ENCODE data around the gene PLCH1.
"Not testable (repeated sequence)": the region's sequence is repeated elsewhere in the genome, so short reads cannot be mapped to it uniquely, and the experiment has no call there.

PLCH1 gene

GRCh38 chr3:155407331-155407730, 337.5 kb downstream of the PLCH1 start:
- Histone ChIP-seq H3K27ac (no peak overlapping the region), H3K36me3 (no peaks in the 10 kb centered on the region), H3K4me3 (ENCODE audit: low read depth in 1 of 2, low read length in 1 of 2) (no peak overlapping the region), H3K27me3 (no peaks in the 10 kb centered on the region), H3K4me1 (ENCODE audit: control insufficient read depth in 1 of 2, insufficient read depth in 1 of 2, low read depth in 1 of 2, low read length in 1 of 2) (no peaks in the 10 kb centered on the region), H3K9me3 (no peaks in the 10 kb centered on the region)
- no peak for TF ChIP-seq CTCF (IDR thresholded peaks at IDR 0.05)

- no peaks in the 10 kb centered on the region for H3K36me3 ChIP-seq
- TF ChIP-seq CTCF (IDR thresholded peaks at IDR 0.05), result no peak
- no peaks in the 10 kb centered on the region for H3K9me3 ChIP-seq
- no peaks in the 10 kb centered on the region for H3K27me3 ChIP-seq
- H3K4me1 ChIP-seq (ENCODE audit: control insufficient read depth in 1 of 2, insufficient read depth in 1 of 2, low read depth in 1 of 2, low read length in 1 of 2), result no peaks in the 10 kb centered on the region
- H3K4me3 ChIP-seq (ENCODE audit: low read depth in 1 of 2, low read length in 1 of 2), result no peak overlapping the region
- H3K27ac ChIP-seq, result no peak overlapping the region
Measured at GRCh38 chr3:155404486-155404885, 340.4 kb downstream of the PLCH1 start.

- no peak for TF ChIP-seq CTCF (IDR thresholded peaks at IDR 0.05)
- H3K36me3 ChIP-seq, result no peaks in the 10 kb centered on the region
- no peak overlapping the region for H3K27ac ChIP-seq
- no peak overlapping the region for H3K4me3 ChIP-seq (ENCODE audit: low read depth in 1 of 2, low read length in 1 of 2)
- no peaks in the 10 kb centered on the region for H3K4me1 ChIP-seq (ENCODE audit: control insufficient read depth in 1 of 2, insufficient read depth in 1 of 2, low read depth in 1 of 2, low read length in 1 of 2)
- no peaks in the 10 kb centered on the region for H3K27me3 ChIP-seq
- H3K9me3 ChIP-seq, result no peaks in the 10 kb centered on the region
Measured at GRCh38 chr3:155402656-155403055, 342.2 kb downstream of the PLCH1 start.

- no peaks in the 10 kb centered on the region for H3K9me3 ChIP-seq
- H3K4me1 ChIP-seq (ENCODE audit: control insufficient read depth in 1 of 2, insufficient read depth in 1 of 2, low read depth in 1 of 2, low read length in 1 of 2), result no peaks in the 10 kb centered on the region
- no peak for TF ChIP-seq CTCF (IDR thresholded peaks at IDR 0.05)
- H3K27ac ChIP-seq, result no peak overlapping the region
- no peaks in the 10 kb centered on the region for H3K36me3 ChIP-seq
- no peak overlapping the region for H3K4me3 ChIP-seq (ENCODE audit: low read depth in 1 of 2, low read length in 1 of 2)
- H3K27me3 ChIP-seq, result no peaks in the 10 kb centered on the region
Measured at GRCh38 chr3:155398046-155398445, 346.8 kb downstream of the PLCH1 start.

- not testable (repeated sequence) for H3K36me3 ChIP-seq; H3K27ac ChIP-seq; H3K27me3 ChIP-seq; H3K4me1 ChIP-seq (ENCODE audit: control insufficient read depth in 1 of 2, insufficient read depth in 1 of 2, low read depth in 1 of 2, low read length in 1 of 2); H3K4me3 ChIP-seq (ENCODE audit: low read depth in 1 of 2, low read length in 1 of 2); H3K9me3 ChIP-seq
Measured at GRCh38 chr3:155394896-155395295, 350.0 kb downstream of the PLCH1 start.

GRCh38 chr3:155394240-155394639, 350.6 kb downstream of the PLCH1 start:
- no peak for TF ChIP-seq CTCF (IDR thresholded peaks at IDR 0.05)
- H3K9me3 ChIP-seq, result no peaks in the 10 kb centered on the region
- H3K4me3 ChIP-seq (ENCODE audit: low read depth in 1 of 2, low read length in 1 of 2), result no peak overlapping the region

More at GRCh38 chr3:155394240-155394639, 350.6 kb downstream of the PLCH1 start:
- H3K27me3 ChIP-seq, result no peaks in the 10 kb centered on the region
- H3K4me1 ChIP-seq (ENCODE audit: control insufficient read depth in 1 of 2, insufficient read depth in 1 of 2, low read depth in 1 of 2, low read length in 1 of 2), result no peaks in the 10 kb centered on the region
- H3K27ac ChIP-seq, result no peak overlapping the region
- no peaks in the 10 kb centered on the region for H3K36me3 ChIP-seq

All from neutrophil (primary cell).